ENCODE data around the gene LTBP3.
A peak's percentile ranks its signal among the peaks of the same experiment; 100 is the strongest.

The LTBP3 gene

DNA sequence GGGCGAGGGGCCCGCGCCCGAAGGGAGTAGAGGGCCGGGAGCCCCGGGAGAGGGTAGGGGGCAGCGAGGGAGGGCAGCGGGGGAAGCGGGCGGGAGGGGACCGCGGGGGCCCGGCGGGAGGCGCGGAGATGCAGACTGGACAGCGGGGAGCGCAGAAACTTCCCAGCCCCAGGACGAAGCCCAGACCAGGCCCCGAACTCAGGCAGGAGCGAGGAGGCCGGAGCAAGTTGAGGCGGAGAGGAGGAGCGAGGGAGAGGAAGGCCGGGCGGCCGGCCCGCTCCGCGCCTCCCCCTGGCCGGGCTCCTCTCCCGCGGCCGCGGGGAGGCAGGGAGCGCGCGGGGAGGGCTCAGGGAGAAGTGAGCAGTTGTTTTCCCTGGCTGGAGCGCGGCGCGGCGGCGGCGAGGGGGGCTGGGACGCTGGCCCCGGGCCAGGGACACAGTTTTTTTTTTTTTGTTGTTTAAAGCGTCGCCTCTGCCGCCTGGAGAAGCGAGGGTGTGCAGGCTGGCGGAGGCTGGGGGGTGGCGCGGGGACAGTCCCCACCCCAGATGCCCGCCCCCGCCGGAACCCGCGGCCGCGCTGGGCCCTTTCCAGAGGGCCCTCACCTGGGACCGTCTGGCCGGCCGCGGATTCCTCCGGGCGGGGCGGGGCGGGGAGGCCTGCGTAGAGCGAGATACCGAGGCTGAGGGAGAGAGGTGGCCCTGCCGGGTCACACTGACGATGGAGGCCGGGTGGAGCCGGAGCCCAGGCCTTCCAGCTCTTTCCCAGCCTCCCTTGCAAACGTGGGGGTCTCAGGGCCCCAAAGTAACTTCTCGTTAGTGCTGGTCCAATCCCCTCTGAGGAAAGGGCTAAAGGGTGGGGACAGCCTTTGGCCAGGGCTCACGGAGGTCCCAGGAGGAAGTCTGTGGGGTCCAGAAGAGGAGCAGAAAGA, at the start of gene LTBP3:
LTBP3 (minus strand) TSS at position 358 of the 928 bp plus-strand sequence. CDS start 400 bp downstream, outside the sequence.
- no peaks in the 10 kb centered on the region for H3K36me3 ChIP-seq (ENCODE audit: control insufficient read depth, low read length)
- peak within 1 kb of the TSS; percentile 67 for H3K4me2 ChIP-seq (ENCODE audit: low read length)
- no peaks in the 10 kb centered on the region for H3K79me2 ChIP-seq (ENCODE audit: control insufficient read depth, low read length)
- H3F3A ChIP-seq (ENCODE audit: control insufficient read depth, insufficient read depth) = no peaks in the 10 kb centered on the region
- H3K9me2 ChIP-seq (replicated peaks; ENCODE audit: control insufficient read depth, low read length) = no peaks in the 10 kb centered on the region
- peak within 1 kb of the TSS; percentile 65 for H3K4me3 ChIP-seq (ENCODE audit: low read length)
- H3K27ac ChIP-seq (ENCODE audit: low read depth, low read length) = no peak within 1 kb of the TSS
- no peaks in the 10 kb centered on the region for H4K20me1 ChIP-seq (ENCODE audit: control insufficient read depth, insufficient read depth, low read depth, low read length)
- peaks cover 29% of the 10 kb centered on the region for H3K4me1 ChIP-seq (ENCODE audit: control insufficient read depth, low read length)
- no peak for TF ChIP-seq EZH2phosphoT487 (IDR thresholded peaks at IDR 0.05; ENCODE audit: borderline replicate concordance, low read length)
- TF ChIP-seq, protein P1, sequence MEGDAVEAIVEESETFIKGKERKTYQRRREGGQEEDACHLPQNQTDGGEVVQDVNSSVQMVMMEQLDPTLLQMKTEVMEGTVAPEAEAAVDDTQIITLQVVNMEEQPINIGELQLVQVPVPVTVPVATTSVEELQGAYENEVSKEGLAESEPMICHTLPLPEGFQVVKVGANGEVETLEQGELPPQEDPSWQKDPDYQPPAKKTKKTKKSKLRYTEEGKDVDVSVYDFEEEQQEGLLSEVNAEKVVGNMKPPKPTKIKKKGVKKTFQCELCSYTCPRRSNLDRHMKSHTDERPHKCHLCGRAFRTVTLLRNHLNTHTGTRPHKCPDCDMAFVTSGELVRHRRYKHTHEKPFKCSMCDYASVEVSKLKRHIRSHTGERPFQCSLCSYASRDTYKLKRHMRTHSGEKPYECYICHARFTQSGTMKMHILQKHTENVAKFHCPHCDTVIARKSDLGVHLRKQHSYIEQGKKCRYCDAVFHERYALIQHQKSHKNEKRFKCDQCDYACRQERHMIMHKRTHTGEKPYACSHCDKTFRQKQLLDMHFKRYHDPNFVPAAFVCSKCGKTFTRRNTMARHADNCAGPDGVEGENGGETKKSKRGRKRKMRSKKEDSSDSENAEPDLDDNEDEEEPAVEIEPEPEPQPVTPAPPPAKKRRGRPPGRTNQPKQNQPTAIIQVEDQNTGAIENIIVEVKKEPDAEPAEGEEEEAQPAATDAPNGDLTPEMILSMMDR (IDR thresholded peaks at IDR 0.05; ENCODE audit: low read depth, low read length, poor library complexity, severe bottlenecking) = no peak
- H3K9me3 ChIP-seq (ENCODE audit: control insufficient read depth, insufficient read depth, low read length) = no peaks in the 10 kb centered on the region
- H3K27me3 ChIP-seq (ENCODE audit: control insufficient read depth, low read length) = no peaks in the 10 kb centered on the region

DNA sequence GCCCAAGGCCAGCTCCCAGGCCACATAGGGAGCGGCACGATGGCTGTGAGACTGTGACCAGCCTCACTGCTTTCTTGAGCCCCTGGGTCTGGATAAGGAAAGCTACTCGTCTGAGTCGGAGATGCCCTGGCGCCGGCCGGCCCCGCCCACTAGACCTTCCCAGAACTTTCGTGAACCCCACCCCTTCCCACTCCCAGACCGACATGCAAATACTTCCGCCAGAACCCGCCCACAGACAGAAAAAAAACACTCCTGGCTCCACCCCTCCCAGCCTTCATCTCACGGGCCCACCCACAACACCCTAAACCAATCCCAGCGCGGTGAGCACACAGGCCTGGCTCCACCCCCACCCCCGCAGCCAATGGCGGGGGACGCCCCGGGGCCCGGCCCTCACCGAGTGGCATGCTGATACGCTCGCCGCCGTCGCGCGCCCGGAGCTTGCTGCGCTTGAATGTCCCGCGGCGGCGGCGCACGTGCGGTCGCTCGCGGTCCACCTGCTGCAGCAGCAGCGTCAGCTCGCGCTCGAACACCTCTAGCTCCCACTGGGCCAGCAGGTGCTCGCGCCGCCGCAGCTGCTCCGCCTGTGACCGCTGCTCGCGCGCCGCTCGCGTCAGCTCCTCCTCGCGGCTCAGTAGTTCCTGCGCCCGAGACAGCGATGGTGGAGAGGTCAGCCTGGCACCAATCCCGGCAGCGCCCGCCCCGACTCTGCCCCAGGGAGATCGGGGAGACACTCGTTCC, 48.9 kb upstream of the LTBP3 start:
- Histone ChIP-seq H4K20me1 (ENCODE audit: control insufficient read depth, insufficient read depth, low read depth, low read length) (no peaks in the 10 kb centered on the region), H3K4me3 (ENCODE audit: low read length) (no peak overlapping the region), H3K27ac (ENCODE audit: low read depth, low read length) (no peak overlapping the region), H3K4me2 (ENCODE audit: low read length) (no peak overlapping the region), H3K36me3 (ENCODE audit: control insufficient read depth, low read length) (peaks cover 62% of the 10 kb centered on the region), H3K79me2 (ENCODE audit: control insufficient read depth, low read length) (peaks cover 23% of the 10 kb centered on the region), H3K27me3 (ENCODE audit: control insufficient read depth, low read length) (no peaks in the 10 kb centered on the region), H3K9me3 (ENCODE audit: control insufficient read depth, insufficient read depth, low read length) (no peaks in the 10 kb centered on the region), H3F3A (ENCODE audit: control insufficient read depth, insufficient read depth) (no peaks in the 10 kb centered on the region), H3K9me2 (replicated peaks; ENCODE audit: control insufficient read depth, low read length) (no peaks in the 10 kb centered on the region), H3K4me1 (ENCODE audit: control insufficient read depth, low read length) (peaks cover 28% of the 10 kb centered on the region)
- no peak for TF ChIP-seq EZH2phosphoT487 (IDR thresholded peaks at IDR 0.05; ENCODE audit: borderline replicate concordance, low read length)
- TF ChIP-seq, protein P1 (IDR thresholded peaks at IDR 0.05; ENCODE audit: low read depth, low read length, poor library complexity, severe bottlenecking) = no peak

DNA sequence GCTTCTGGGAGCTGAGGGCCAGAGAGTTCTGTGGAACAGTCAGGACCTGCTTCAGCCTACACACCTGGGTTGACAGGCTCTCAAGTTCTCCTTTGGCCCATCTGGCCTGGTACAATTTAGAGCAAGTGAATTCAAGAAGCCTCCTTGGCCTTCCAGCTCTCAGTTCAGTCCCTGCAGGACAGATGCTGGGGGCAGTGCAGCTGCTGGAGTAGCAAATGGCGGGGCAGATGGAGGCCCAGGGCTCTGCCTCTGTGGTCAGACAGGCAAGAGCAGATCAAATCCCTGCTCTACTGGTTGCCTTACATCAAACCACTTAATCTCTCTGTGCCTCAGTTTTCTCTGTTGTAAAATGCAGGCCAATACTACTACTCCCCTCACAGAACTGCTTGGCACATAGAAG, 46.1 kb upstream of the LTBP3 start:
- Histone ChIP-seq H3K9me2 (replicated peaks; ENCODE audit: control insufficient read depth, low read length) (no peaks in the 10 kb centered on the region), H3K36me3 (ENCODE audit: control insufficient read depth, low read length) (peaks cover 46% of the 10 kb centered on the region), H3K27me3 (ENCODE audit: control insufficient read depth, low read length) (no peaks in the 10 kb centered on the region), H4K20me1 (ENCODE audit: control insufficient read depth, insufficient read depth, low read depth, low read length) (no peaks in the 10 kb centered on the region), H3K27ac (ENCODE audit: low read depth, low read length) (no peak overlapping the region), H3K4me3 (ENCODE audit: low read length) (no peak overlapping the region), H3K4me2 (ENCODE audit: low read length) (no peak overlapping the region), H3K9me3 (ENCODE audit: control insufficient read depth, insufficient read depth, low read length) (no peaks in the 10 kb centered on the region), H3F3A (ENCODE audit: control insufficient read depth, insufficient read depth) (no peaks in the 10 kb centered on the region), H3K79me2 (ENCODE audit: control insufficient read depth, low read length) (no peaks in the 10 kb centered on the region), H3K4me1 (ENCODE audit: control insufficient read depth, low read length) (peaks cover 12% of the 10 kb centered on the region)
- no peak for TF ChIP-seq EZH2phosphoT487 (IDR thresholded peaks at IDR 0.05; ENCODE audit: borderline replicate concordance, low read length)
- TF ChIP-seq, protein P1 (IDR thresholded peaks at IDR 0.05; ENCODE audit: low read depth, low read length, poor library complexity, severe bottlenecking) = no peak

Data from DOHH2 (cell line).